Measurements from ENCODE around the gene PRR15.

- no peak for TF ChIP-seq POLR2A (IDR thresholded peaks at IDR 0.05)
- TF ChIP-seq CTCF (IDR thresholded peaks at IDR 0.05), result peak; percentile 62 to 84 (median 74)
Measured at GRCh38 chr7:29588900-29589696, 25.5 kb downstream of the PRR15 start.
